H1 (cell line): ENCODE measurements around the gene CDCA7L. TPM values are rescaled to one million over a fixed set of nuclear protein-coding genes. Genes with fewer than 3 reads are reported as not detected.

Source experiments
- CHD7 ChIP-seq: fragments of 300-600 bp; sonication (generic); IDR thresholded peaks from 2 replicates; pipeline ENCODE4 v1.7.1; 2012; ENCODE audit warnings: low read length, moderate library complexity, mild to moderate bottlenecking, inconsistent platforms; ENCODE audit not compliant: insufficient replicate concordance
- RBBP5 ChIP-seq: IDR thresholded peaks from 2 replicates; pipeline ENCODE4 v1.7.1; 2012; ENCODE audit warnings: low read depth, mild to moderate bottlenecking, inconsistent platforms, low read length, moderate library complexity, borderline replicate concordance
- SP4 ChIP-seq: IDR thresholded peaks from 2 replicates; pipeline ENCODE4 v1.6.1; 2012; ENCODE audit warnings: low read length, inconsistent platforms
- polyA plus RNA-seq, 7 experiments: library from polyadenylated mRNA; depleted of rRNA in 3 of 7; stranded (reverse) in 5 of 7; unstranded in 2 of 7; fragments of >200 nt in 5 of 7; fragments of 200-250 nt in 2 of 7; gene quantifications; 1 replicate in 5 of 7; 2 replicates in 1 of 7; 4 replicates in 1 of 7; pipeline versions ENCODE4 v1.2.1 to v1.2.3, GENCODE V29; 2011 to 2013; ENCODE audit warnings: missing spikeins in 2 of 7, mixed read lengths in 2 of 7
- total RNA-seq: library from RNA; stranded (reverse); fragmentation: NEBNext Ultra II Directional; extraction: Animal tissue kit (Norgen Biotek cat#: 25700); gene quantifications from 2 replicates; pipeline ENCODE4 v1.2.1, GENCODE V29; 2021

CDCA7L gene
- total and polyA plus RNA-seq, 2 of the 8 experiments (the other 6 are each of a cell fraction or from before 2014, with no cell fraction given), result 93.8 to 168 TPM

GRCh38 chr7:21947056-21947455 is 1.4 kb upstream of the CDCA7L start (continued):
- TF ChIP-seq RBBP5 (no peak), CHD7 (no peak), SP4 (no peak)
